Activated CD4-positive, alpha-beta T cell treated with anti-CD3 and anti-CD28 coated beads, Interleukin-2, amount 50 U/mL, for 4 hours (primary cell): Measurements from ENCODE around the gene CASK.
"Not testable (repeated sequence)": the region's sequence is repeated elsewhere in the genome, so short reads cannot be mapped to it uniquely, and the experiment has no call there.

Experiments
- DNase-seq, 2 experiments: peaks; one replicate each; pipeline ENCODE4 v3.0.0-alpha.2; 2020

The CASK gene

GRCh38 chrX:41688156-41688555 is 235.2 kb downstream of the CASK start:
- DNase-seq: no peak

- DNase-seq: no peak
These were observed 236.6 kb downstream of the CASK start for GRCh38 chrX:41686788-41687187.

- DNase-seq: no peak
These were observed 238.4 kb downstream of the CASK start for GRCh38 chrX:41684940-41685339.

- no peak for DNase-seq
These were observed 239.2 kb downstream of the CASK start for GRCh38 chrX:41684138-41684537.

GRCh38 chrX:41677183-41678060 is 245.9 kb downstream of the CASK start:
- DNase-seq: no peak

GRCh38 chrX:41676361-41676760 is 247.0 kb downstream of the CASK start:
- DNase-seq: not testable (repeated sequence)

GRCh38 chrX:41672643-41673042 is 250.7 kb downstream of the CASK start:
- DNase-seq: no peak

GRCh38 chrX:41671082-41671481 is 252.3 kb downstream of the CASK start:
- DNase-seq: no peak

GRCh38 chrX:41670112-41670511 is 253.2 kb downstream of the CASK start:
- no peak for DNase-seq

GRCh38 chrX:41667631-41668030 is 255.7 kb downstream of the CASK start:
- DNase-seq: no peak

- no peak for DNase-seq
These were observed 257.1 kb downstream of the CASK start for GRCh38 chrX:41666251-41666650.

- DNase-seq: no peak
These were observed 257.7 kb downstream of the CASK start for GRCh38 chrX:41665686-41666085.

GRCh38 chrX:41664908-41665307 is 258.4 kb downstream of the CASK start:
- DNase-seq: no peak

- DNase-seq: no peak
These were observed 258.9 kb downstream of the CASK start for GRCh38 chrX:41664375-41664901.

GRCh38 chrX:41661366-41662095 is 261.8 kb downstream of the CASK start:
- no peak for DNase-seq

GRCh38 chrX:41655631-41656030 is 267.7 kb downstream of the CASK start:
- DNase-seq: no peak

GRCh38 chrX:41655101-41655500 is 268.3 kb downstream of the CASK start:
- no peak for DNase-seq

- DNase-seq: no peak
These were observed 270.2 kb downstream of the CASK start for GRCh38 chrX:41653125-41653524.

- DNase-seq: not testable (repeated sequence)
These were observed 277.2 kb downstream of the CASK start for GRCh38 chrX:41646201-41646600.

GRCh38 chrX:41634284-41634683 is 289.1 kb downstream of the CASK start:
- DNase-seq: no peak

- no peak for DNase-seq
These were observed 293.3 kb downstream of the CASK start for GRCh38 chrX:41630091-41630490.

- DNase-seq: no peak
These were observed 293.8 kb downstream of the CASK start for GRCh38 chrX:41629539-41629938.

GRCh38 chrX:41621222-41621723 is 302.1 kb downstream of the CASK start:
- DNase-seq: no peak

GRCh38 chrX:41619221-41619620 is 304.1 kb downstream of the CASK start:
- DNase-seq: no peak
